ENCODE data around the gene ZW10. TPM values are rescaled to one million over a fixed set of nuclear protein-coding genes. Genes with fewer than 3 reads are reported as not detected.
"Not testable (repeated sequence)": the region's sequence is repeated elsewhere in the genome, so short reads cannot be mapped to it uniquely, and the experiment has no call there.

Gene ZW10
- polyA plus RNA-seq, 2 donors = 2.6 to 8.3 TPM

DNA sequence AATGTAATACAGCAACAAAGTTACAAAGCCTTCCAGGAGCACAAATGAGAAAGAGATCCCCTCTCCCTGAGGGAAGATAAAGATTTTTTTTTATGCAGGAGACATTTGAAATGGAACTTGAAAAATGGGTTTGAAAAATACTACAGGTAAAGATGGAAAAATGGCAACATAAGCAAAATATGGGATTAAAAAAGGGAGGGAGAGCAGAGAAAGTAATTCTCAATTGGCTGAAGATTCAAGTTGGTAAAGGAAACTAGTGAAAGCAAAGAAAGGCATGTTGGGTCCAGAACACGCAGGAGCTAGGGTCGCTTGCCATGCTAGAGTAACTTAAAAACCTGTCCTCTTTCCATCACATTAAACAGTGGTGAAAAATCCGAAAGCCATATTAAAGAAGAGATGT, 1.5 kb downstream of the ZW10 start:
- no peaks in the 10 kb centered on the region for H3K9me3 ChIP-seq (ENCODE audit: control insufficient read depth in 2 of 2, insufficient read depth in 1 of 2, low read depth in 1 of 2, low read length in 1 of 2)
- no peaks in the 10 kb centered on the region for H3K27me3 ChIP-seq (ENCODE audit: control insufficient read depth in 1 of 2, insufficient read depth in 2 of 2, low read length in 2 of 2)
- no peak overlapping the region for H3K4me3 ChIP-seq (ENCODE audit: low read depth in 1 of 2, low read length in 2 of 2)
- 77 to 84% methylated on average over 3 of the region's 3 CpGs for WGBS, 2 donors
- no peak overlapping the region for H3K27ac ChIP-seq (ENCODE audit: low read depth in 2 of 2, low read length in 1 of 2)
- peaks cover 0 to 2% of the 10 kb centered on the region in 2 donors for H3K36me3 ChIP-seq (ENCODE audit: control insufficient read depth in 2 of 2, insufficient read depth in 2 of 2, low read length in 1 of 2)
- H3K4me1 ChIP-seq (ENCODE audit: control insufficient read depth in 2 of 2, insufficient read depth in 2 of 2, low read length in 1 of 2) = no peaks in the 10 kb centered on the region

DNA sequence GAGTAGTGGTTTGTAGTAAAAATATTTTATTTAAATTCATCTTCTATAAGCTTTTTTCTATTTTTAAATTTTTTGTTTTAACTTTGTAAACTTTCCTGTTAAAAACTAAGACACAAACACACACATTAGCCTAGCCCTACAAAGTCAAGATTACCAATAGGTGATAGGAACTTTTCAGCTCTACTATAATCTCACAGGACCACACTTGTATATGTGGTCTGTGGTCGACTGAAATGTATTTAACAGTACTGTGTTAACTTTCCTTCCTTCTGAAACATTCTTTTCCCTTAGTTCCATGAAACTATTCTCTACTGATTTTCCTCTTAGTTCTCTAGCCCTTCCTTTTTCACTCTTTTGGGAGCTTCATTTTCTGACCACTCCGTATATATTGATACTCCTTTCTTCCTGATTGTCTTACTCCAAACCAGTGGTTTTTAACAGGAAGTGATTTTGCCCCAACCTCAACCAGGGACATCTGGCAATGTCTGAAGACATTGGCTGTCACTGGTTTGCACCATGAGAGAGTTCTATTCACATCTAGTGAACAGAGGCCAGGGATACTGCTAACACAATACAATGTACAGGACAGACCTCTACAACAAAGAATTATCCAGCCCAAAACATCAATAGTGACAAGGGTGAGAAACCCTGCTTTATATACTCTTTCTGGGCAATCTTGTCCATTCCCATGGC, 8.8 kb downstream of the ZW10 start:
- Histone ChIP-seq H3K27me3 (ENCODE audit: control insufficient read depth in 1 of 2, insufficient read depth in 2 of 2, low read length in 2 of 2) (no peaks in the 10 kb centered on the region), H3K4me1 (ENCODE audit: control insufficient read depth in 2 of 2, insufficient read depth in 2 of 2, low read length in 1 of 2) (no peaks in the 10 kb centered on the region), H3K4me3 (ENCODE audit: low read depth in 1 of 2, low read length in 2 of 2) (no peak overlapping the region), H3K27ac (ENCODE audit: low read depth in 2 of 2, low read length in 1 of 2) (no peak overlapping the region), H3K36me3 (ENCODE audit: control insufficient read depth in 2 of 2, insufficient read depth in 2 of 2, low read length in 1 of 2) (peaks cover 2 to 4% of the 10 kb centered on the region in 2 donors), H3K9me3 (ENCODE audit: control insufficient read depth in 2 of 2, insufficient read depth in 1 of 2, low read depth in 1 of 2, low read length in 1 of 2) (no peaks in the 10 kb centered on the region)
- 83 to 85% methylated on average over 2 of the region's 2 CpGs for WGBS, 2 donors

DNA sequence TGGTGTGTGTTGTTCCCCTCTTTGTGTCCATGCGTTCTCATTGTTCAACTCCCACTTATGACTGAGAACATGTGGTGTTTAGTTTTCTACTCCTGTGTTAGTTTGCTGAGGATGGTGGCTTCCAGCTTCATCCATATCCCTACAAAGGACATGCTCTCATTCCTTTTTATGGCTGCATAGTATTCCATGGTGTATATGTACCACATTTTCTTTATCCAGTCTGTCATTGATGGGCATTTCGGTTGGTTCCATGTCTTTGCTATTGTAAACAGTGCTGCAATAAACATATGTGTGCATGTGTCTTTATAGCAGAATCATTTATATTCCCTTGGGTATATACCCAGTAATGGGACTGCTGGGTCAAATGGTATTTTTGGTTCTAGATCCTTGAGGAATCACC, 10.5 kb downstream of the ZW10 start:
- H3K9me3 ChIP-seq (ENCODE audit: control insufficient read depth in 2 of 2, insufficient read depth in 1 of 2, low read depth in 1 of 2, low read length in 1 of 2); H3K27ac ChIP-seq (ENCODE audit: low read depth in 2 of 2, low read length in 1 of 2); H3K27me3 ChIP-seq (ENCODE audit: control insufficient read depth in 1 of 2, insufficient read depth in 2 of 2, low read length in 2 of 2); H3K4me1 ChIP-seq (ENCODE audit: control insufficient read depth in 2 of 2, insufficient read depth in 2 of 2, low read length in 1 of 2); H3K36me3 ChIP-seq (ENCODE audit: control insufficient read depth in 2 of 2, insufficient read depth in 2 of 2, low read length in 1 of 2); H3K4me3 ChIP-seq (ENCODE audit: low read depth in 1 of 2, low read length in 2 of 2): not testable (repeated sequence)
- 98 to 99% methylated on average over 2 of the region's 2 CpGs for WGBS, 2 donors

DNA sequence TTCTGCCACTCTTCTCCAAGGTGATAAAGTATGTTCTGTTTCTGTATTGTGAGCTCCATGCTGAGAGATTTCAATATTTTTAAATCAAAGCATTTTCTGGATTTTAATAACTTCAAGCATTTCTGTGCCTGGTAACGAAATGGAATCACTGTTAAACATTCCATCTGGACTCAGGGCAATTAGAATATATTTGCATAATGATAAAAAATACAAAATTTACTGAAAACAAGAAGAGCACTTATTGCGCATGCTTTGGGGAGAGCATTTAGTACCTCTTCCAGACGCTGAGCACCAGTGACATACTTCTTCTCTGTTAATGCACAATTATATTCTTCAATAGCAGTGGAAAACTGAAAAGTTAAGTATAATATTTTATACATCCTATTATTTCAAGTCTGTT, 13.3 kb downstream of the ZW10 start:
- Histone ChIP-seq H3K27me3 (ENCODE audit: control insufficient read depth in 1 of 2, insufficient read depth in 2 of 2, low read length in 2 of 2) (no peaks in the 10 kb centered on the region), H3K9me3 (ENCODE audit: control insufficient read depth in 2 of 2, insufficient read depth in 1 of 2, low read depth in 1 of 2, low read length in 1 of 2) (no peaks in the 10 kb centered on the region), H3K27ac (ENCODE audit: low read depth in 2 of 2, low read length in 1 of 2) (no peak overlapping the region), H3K4me1 (ENCODE audit: control insufficient read depth in 2 of 2, insufficient read depth in 2 of 2, low read length in 1 of 2) (no peaks in the 10 kb centered on the region), H3K4me3 (ENCODE audit: low read depth in 1 of 2, low read length in 2 of 2) (no peak overlapping the region), H3K36me3 (ENCODE audit: control insufficient read depth in 2 of 2, insufficient read depth in 2 of 2, low read length in 1 of 2) (peaks cover 3 to 4% of the 10 kb centered on the region in 2 donors)
- 93 to 94% methylated on average over 3 of the region's 3 CpGs for WGBS, 2 donors

DNA sequence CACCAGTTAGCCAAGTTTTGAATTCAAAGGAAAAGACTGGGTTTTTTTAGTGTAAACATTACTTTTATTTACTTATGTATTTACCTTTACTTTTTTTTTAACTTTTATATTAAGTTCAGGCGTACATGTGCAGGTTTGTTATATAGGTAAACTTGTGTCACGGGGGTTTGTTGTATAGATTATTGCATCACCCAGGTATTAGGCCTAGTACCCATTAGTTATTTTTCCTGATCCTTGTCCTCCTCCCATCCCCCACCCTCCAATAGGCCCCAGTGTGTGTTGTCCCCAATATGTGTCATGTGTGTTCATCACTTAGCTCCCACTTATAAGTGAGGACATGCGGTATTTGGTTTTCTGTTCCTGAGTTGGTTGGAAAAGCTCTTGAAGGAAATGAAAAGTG, 20.6 kb downstream of the ZW10 start:
- peaks cover 3 to 10% of the 10 kb centered on the region in 2 donors for H3K36me3 ChIP-seq (ENCODE audit: control insufficient read depth in 2 of 2, insufficient read depth in 2 of 2, low read length in 1 of 2)
- 95 to 98% methylated on average over 3 of the region's 3 CpGs for WGBS, 2 donors

DNA sequence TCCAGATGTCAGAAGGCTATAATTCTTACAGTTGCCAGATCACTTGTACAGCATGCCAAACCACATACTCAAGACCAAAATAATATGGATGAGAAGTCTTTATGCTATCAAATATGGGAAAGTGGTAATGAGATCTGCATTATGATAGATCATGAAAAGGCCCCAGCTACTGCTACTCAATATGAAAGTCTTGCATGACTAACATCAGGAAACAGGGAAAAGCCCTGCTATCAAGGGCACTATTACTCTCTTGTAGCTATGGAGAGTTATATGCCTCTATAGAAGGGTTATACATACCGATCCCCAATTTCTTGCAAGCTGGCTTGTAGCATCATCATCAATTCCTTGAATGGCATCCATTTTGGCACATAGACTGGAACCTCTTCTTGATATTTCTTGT, 37.2 kb downstream of the ZW10 start:
- 82 to 90% methylated on average over 1 of the region's 1 CpG for WGBS, 2 donors
- Histone ChIP-seq H3K27me3 (ENCODE audit: control insufficient read depth in 1 of 2, insufficient read depth in 2 of 2, low read length in 2 of 2) (no peaks in the 10 kb centered on the region), H3K4me1 (ENCODE audit: control insufficient read depth in 2 of 2, insufficient read depth in 2 of 2, low read length in 1 of 2) (no peaks in the 10 kb centered on the region), H3K27ac (ENCODE audit: low read depth in 2 of 2, low read length in 1 of 2) (no peak overlapping the region), H3K9me3 (ENCODE audit: control insufficient read depth in 2 of 2, insufficient read depth in 1 of 2, low read depth in 1 of 2, low read length in 1 of 2) (no peaks in the 10 kb centered on the region), H3K36me3 (ENCODE audit: control insufficient read depth in 2 of 2, insufficient read depth in 2 of 2, low read length in 1 of 2) (peaks cover 6 to 11% of the 10 kb centered on the region in 2 donors), H3K4me3 (ENCODE audit: low read depth in 1 of 2, low read length in 2 of 2) (no peak overlapping the region)

More for the DNA sequence above, 20.6 kb downstream of the ZW10 start:
- H3K4me1 ChIP-seq (ENCODE audit: control insufficient read depth in 2 of 2, insufficient read depth in 2 of 2, low read length in 1 of 2) = no peaks in the 10 kb centered on the region
- no peaks in the 10 kb centered on the region for H3K27me3 ChIP-seq (ENCODE audit: control insufficient read depth in 1 of 2, insufficient read depth in 2 of 2, low read length in 2 of 2)
- H3K9me3 ChIP-seq (ENCODE audit: control insufficient read depth in 2 of 2, insufficient read depth in 1 of 2, low read depth in 1 of 2, low read length in 1 of 2) = no peaks in the 10 kb centered on the region
- no peak overlapping the region for H3K27ac ChIP-seq (ENCODE audit: low read depth in 2 of 2, low read length in 1 of 2)
- no peak overlapping the region for H3K4me3 ChIP-seq (ENCODE audit: low read depth in 1 of 2, low read length in 2 of 2)

DNA sequence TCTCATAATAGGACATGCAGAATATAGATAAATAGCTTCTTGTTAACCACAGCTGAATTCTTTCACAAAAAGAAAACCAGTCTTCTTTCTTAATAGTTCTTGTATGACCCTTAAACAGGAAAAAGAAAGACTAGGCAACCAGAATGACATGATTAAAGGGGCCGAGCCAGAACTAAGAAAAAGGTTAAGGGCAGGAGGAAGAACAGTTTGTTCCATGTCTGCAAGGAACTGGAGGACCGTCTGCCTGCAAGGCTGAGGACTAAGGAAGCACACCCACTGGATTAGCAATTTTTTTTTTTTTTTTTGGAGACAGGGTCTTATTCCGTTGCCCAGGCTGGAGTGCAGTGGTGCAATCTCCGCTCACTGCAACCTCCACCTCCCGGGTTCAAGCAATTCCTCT, 41.4 kb downstream of the ZW10 start:
- Histone ChIP-seq H3K27me3 (ENCODE audit: control insufficient read depth in 1 of 2, insufficient read depth in 2 of 2, low read length in 2 of 2) (no peaks in the 10 kb centered on the region), H3K4me1 (ENCODE audit: control insufficient read depth in 2 of 2, insufficient read depth in 2 of 2, low read length in 1 of 2) (no peaks in the 10 kb centered on the region), H3K4me3 (ENCODE audit: low read depth in 1 of 2, low read length in 2 of 2) (no peak overlapping the region), H3K36me3 (ENCODE audit: control insufficient read depth in 2 of 2, insufficient read depth in 2 of 2, low read length in 1 of 2) (peaks cover 3% of the 10 kb centered on the region in 2 donors), H3K27ac (ENCODE audit: low read depth in 2 of 2, low read length in 1 of 2) (no peak overlapping the region), H3K9me3 (ENCODE audit: control insufficient read depth in 2 of 2, insufficient read depth in 1 of 2, low read depth in 1 of 2, low read length in 1 of 2) (no peaks in the 10 kb centered on the region)
- WGBS, 2 donors = 87 to 91% methylated on average over 5 of the region's 5 CpGs

DNA sequence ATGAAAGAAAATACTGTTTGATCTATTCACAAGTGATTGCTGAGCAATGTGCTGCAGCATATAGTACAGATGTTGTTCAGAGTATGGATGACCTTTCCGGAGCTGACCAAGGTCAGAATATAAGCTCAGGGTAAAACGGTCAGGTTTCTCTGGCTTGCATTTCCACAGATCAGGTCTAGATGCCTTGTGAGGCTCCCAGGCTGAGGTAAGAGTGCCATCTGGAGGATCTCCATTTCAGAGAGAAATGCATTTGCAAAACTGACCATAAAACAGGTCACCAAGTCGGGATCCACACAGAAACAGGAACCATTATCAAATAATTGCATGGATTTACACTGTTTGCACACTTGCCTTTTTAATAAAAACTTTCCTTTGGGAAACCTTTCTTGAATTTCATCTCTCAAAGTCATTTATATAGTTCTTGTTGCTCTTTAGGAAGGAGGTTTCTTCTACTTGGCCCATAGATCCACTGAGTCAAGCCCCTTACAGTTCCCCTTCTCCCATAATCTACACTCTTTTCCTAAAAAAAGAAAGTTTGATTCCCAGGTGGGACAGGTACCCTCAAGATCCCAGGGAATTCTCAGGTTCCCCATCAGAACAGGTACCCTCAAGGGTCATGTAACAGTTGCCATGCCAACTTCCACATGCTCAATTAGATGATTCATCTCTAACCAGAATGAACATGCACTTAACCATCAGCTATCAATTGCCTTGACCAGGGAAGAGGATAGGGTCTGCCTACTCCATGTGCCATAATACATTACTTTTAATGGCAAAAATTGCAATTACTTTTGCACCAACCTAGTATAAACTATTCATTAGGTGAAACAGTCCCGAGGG, 42.4 kb downstream of the ZW10 start:
- no peaks in the 10 kb centered on the region for H3K36me3 ChIP-seq (ENCODE audit: control insufficient read depth in 2 of 2, insufficient read depth in 2 of 2, low read length in 1 of 2)
- no peaks in the 10 kb centered on the region for H3K27me3 ChIP-seq (ENCODE audit: control insufficient read depth in 1 of 2, insufficient read depth in 2 of 2, low read length in 2 of 2)
- no peak overlapping the region for H3K27ac ChIP-seq (ENCODE audit: low read depth in 2 of 2, low read length in 1 of 2)
- H3K4me3 ChIP-seq (ENCODE audit: low read depth in 1 of 2, low read length in 2 of 2) = no peak overlapping the region
- WGBS, 2 donors = 42 to 56% methylated on average over 4 of the region's 4 CpGs
- no peaks in the 10 kb centered on the region for H3K4me1 ChIP-seq (ENCODE audit: control insufficient read depth in 2 of 2, insufficient read depth in 2 of 2, low read length in 1 of 2)
- no peaks in the 10 kb centered on the region for H3K9me3 ChIP-seq (ENCODE audit: control insufficient read depth in 2 of 2, insufficient read depth in 1 of 2, low read depth in 1 of 2, low read length in 1 of 2)

DNA sequence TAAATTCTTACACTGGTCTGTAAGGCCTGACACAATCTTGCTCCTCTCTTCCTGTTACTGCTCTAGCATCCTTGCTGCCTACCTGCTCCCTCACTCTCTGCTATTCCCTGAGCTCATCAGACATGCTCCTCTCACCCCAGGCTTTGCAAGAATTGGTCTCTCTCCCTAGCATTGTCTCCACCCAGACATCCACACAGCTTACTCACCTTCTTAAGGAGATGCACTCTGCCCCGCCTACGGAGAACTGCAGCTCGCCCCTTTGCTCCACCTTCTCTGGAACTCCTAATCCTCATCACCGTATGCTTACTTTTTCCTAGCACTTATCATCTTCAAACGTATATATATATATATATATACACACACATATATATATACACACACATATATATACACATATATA, 44.0 kb downstream of the ZW10 start:
- H3K4me1 ChIP-seq (ENCODE audit: control insufficient read depth in 2 of 2, insufficient read depth in 2 of 2, low read length in 1 of 2) = no peaks in the 10 kb centered on the region
- WGBS, 2 donors = 63 to 68% methylated on average over 5 of the region's 5 CpGs
- H3K4me3 ChIP-seq (ENCODE audit: low read depth in 1 of 2, low read length in 2 of 2) = no peak overlapping the region
- H3K36me3 ChIP-seq (ENCODE audit: control insufficient read depth in 2 of 2, insufficient read depth in 2 of 2, low read length in 1 of 2) = no peaks in the 10 kb centered on the region
- H3K27me3 ChIP-seq (ENCODE audit: control insufficient read depth in 1 of 2, insufficient read depth in 2 of 2, low read length in 2 of 2) = no peaks in the 10 kb centered on the region
- no peak overlapping the region for H3K27ac ChIP-seq (ENCODE audit: low read depth in 2 of 2, low read length in 1 of 2)
- H3K9me3 ChIP-seq (ENCODE audit: control insufficient read depth in 2 of 2, insufficient read depth in 1 of 2, low read depth in 1 of 2, low read length in 1 of 2) = no peaks in the 10 kb centered on the region

DNA sequence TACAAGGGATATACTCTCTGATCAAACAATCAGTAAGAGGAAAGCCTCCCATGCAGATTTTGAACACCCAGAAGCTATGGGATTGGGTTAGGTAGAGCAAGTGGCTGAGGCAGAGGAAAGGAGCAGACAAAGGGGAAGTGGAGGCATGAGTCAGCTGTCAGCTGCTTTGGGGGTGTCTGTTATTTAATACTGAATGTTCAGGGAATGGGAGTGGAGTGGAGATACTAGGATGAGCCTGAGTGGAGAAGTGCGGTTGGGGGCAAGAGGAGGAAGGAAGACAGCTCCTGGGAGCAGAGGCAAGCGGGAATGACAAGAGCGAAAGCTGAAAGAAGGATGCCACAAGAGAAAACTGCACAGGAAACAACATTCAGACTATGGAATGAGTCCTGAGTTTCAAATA, 44.7 kb downstream of the ZW10 start:
- no peak overlapping the region for H3K4me3 ChIP-seq (ENCODE audit: low read depth in 1 of 2, low read length in 2 of 2)
- H3K27ac ChIP-seq (ENCODE audit: low read depth in 2 of 2, low read length in 1 of 2) = no peak overlapping the region
- 90% methylated on average over 3 of the region's 3 CpGs for WGBS, 2 donors
- H3K27me3 ChIP-seq (ENCODE audit: control insufficient read depth in 1 of 2, insufficient read depth in 2 of 2, low read length in 2 of 2) = no peaks in the 10 kb centered on the region
- no peaks in the 10 kb centered on the region for H3K4me1 ChIP-seq (ENCODE audit: control insufficient read depth in 2 of 2, insufficient read depth in 2 of 2, low read length in 1 of 2)
- H3K36me3 ChIP-seq (ENCODE audit: control insufficient read depth in 2 of 2, insufficient read depth in 2 of 2, low read length in 1 of 2) = no peaks in the 10 kb centered on the region
- H3K9me3 ChIP-seq (ENCODE audit: control insufficient read depth in 2 of 2, insufficient read depth in 1 of 2, low read depth in 1 of 2, low read length in 1 of 2) = no peaks in the 10 kb centered on the region
